Heart left ventricle (tissue), 16 donors: ENCODE data around the gene CLGN. TPM values are rescaled to one million over a fixed set of nuclear protein-coding genes. Genes with fewer than 3 reads are reported as not detected.

ENCODE experiments used
- ATAC-seq, 4 donors: fragments of 200-7000 bp; cut with Tn5 transposase; one replicate each; pipeline ENCODE4 v1.9.1; 2020 to 2022; ENCODE audit warnings: moderate library complexity in 4 of 4, mild to moderate bottlenecking in 3 of 4, moderate number of reproducible peaks in 1 of 4
- DNase-seq, 5 donors: peaks; one replicate each; pipeline ENCODE4 v3.0.0-alpha.2; 2020
- H3K27ac ChIP-seq, 12 donors: fragments of 200-600 bp; sonication (generic) in 4 of 12; one replicate each; pipeline versions ENCODE4 v1.5.0 to v1.8.0; 2016 to 2022; ENCODE audit warnings: mild to moderate bottlenecking in 2 of 12
- H3K27me3 ChIP-seq, 9 donors: fragments of 200-600 bp; sonication (generic) in 2 of 9; one replicate each; pipeline versions ENCODE4 v1.5.1 to v1.8.0; 2016 to 2022; ENCODE audit warnings: mild to moderate bottlenecking in 3 of 9
- H3K36me3 ChIP-seq, 9 donors: fragments of 200-600 bp; sonication (generic) in 2 of 9; one replicate each; pipeline versions ENCODE4 v1.5.0 to v1.8.0; 2018 to 2022; ENCODE audit warnings: mild to moderate bottlenecking in 2 of 9
- H3K4me1 ChIP-seq, 12 donors: fragments of 200-600 bp; sonication (generic) in 4 of 12; one replicate each; pipeline versions ENCODE4 v1.5.0 to v1.8.0; 2016 to 2022; ENCODE audit warnings: mild to moderate bottlenecking in 3 of 12
- H3K4me3 ChIP-seq, 12 donors: fragments of 200-600 bp; sonication (generic) in 4 of 12; one replicate each; pipeline versions ENCODE4 v1.5.0 to v1.8.0; 2017 to 2022; ENCODE audit warnings: mild to moderate bottlenecking in 9 of 12, moderate library complexity in 4 of 12
- H3K9me3 ChIP-seq, 12 donors: fragments of 200-600 bp; sonication (generic) in 4 of 12; one replicate each; pipeline versions ENCODE4 v1.5.0 to v1.8.0; 2016 to 2022; ENCODE audit warnings: mild to moderate bottlenecking in 1 of 12
- CTCF ChIP-seq, 12 donors: fragments of 200-600 bp; sonication (generic) in 4 of 12; IDR thresholded peaks; one replicate each; pipeline versions ENCODE4 v1.5.0 to v1.8.0; 2018 to 2022; ENCODE audit warnings: antibody characterized with exemption in 12 of 12, mild to moderate bottlenecking in 5 of 12
- POLR2A ChIP-seq, 2 donors: fragments of 450-650 bp; IDR thresholded peaks; one replicate each; pipeline ENCODE4 v1.6.1; 2017; ENCODE audit warnings: antibody characterized with exemption in 2 of 2, mild to moderate bottlenecking in 2 of 2, moderate library complexity in 2 of 2
- WGBS, 4 donors: extraction: QIAGEN DNeasy Blood & Tissue Kit in 2 of 4; methylation state at CpG; one replicate each; pipeline versions ENCODE4 v1.1.5 to v1.1.7; 2013 to 2018; 5-methylcytosine and 5-hydroxymethylcytosine counted together
- intact Hi-C, 10 donors: fragments of 100-400 bp; cut with DNase I; formaldehyde crosslinking; loops; one replicate each; pipeline versions ENCODE4 v1.11.1 to v1.14.2; 2022
- polyA plus RNA-seq, 2 donors: library from polyadenylated mRNA; stranded (reverse); fragments of 200-250 nt; gene quantifications; one replicate each; pipeline ENCODE4 v1.2.3, GENCODE V29; 2013
- total RNA-seq, 9 donors: library from RNA; depleted of rRNA in 2 of 9; stranded (reverse); fragments of >200 nt in 2 of 9; fragmentation: NEBNext Ultra II Directional in 3 of 9; extraction: Animal tissue kit (Norgen Biotek cat#: 25700) in 3 of 9; gene quantifications; one replicate each; pipeline versions ENCODE4 v1.1.0 to v1.2.4, GENCODE V29; 2016 to 2023
- donor health status: ischemic (EF 13 %, LVEDD 7.1; RV severe dilation, severe dysfunction).
- donor health status: healthy with polysubstance abuse.
- donor health status: DM: no; HTN: yes; CAD: no.
- donor health status: DM: no; HTN: no; CAD: no.
- donor health status: ischemic (EF 25% LVEDD 6.9; RV normal size, moderate dysfunction).
- donor health status: ischemic (EF 25% LVEDD 5.7; RV mildly dilated, moderate dysfunction).
- donor health status: healthy.
- donor health status: DM: yes; HTN: yes; CAD: no.
- donor health status: ischemic (EF 35%, LVEDD 5.7; RV mildly dilated, moderate dysfunction).
- donor health status: nonischemic (EF 11% LVEDD 7.7; RV severe dilation, severe dysfunction).
- donor health status: DM: yes; HTN: yes; CAD: no.
- donor health status: PGD.
- donor health status: ischemic (EF 29% LVEDD 5.4; RV normal size, mild dysfunction).
- donor health status: nonischemic (EF 23%, LVEDD 6.1; RV moderate dilation, normal function).

Gene CLGN
- total and polyA plus RNA-seq, 11 donors = 29.0 to 86.4 (median 57.0) TPM

GRCh38 chr4:140363051-140363450, 64.4 kb downstream of the CLGN start:
- Histone ChIP-seq H3K27ac (no peak overlapping the region), H3K9me3 (no peaks in the 10 kb centered on the region), H3K4me3 (no peak overlapping the region), H3K36me3 (no peaks in the 10 kb centered on the region), H3K4me1 (no peaks in the 10 kb centered on the region), H3K27me3 (no peaks in the 10 kb centered on the region)
- DNase-seq (no peak), ATAC-seq (no peak)
- no peak for TF ChIP-seq POLR2A (IDR thresholded peaks at IDR 0.05)
- TF ChIP-seq CTCF (IDR thresholded peaks at IDR 0.05) = no peak
- 91 to 94% (median 92%) methylated on average over 3 of the region's 3 CpGs for WGBS, 4 donors
- intact Hi-C loops = loop anchor here in 7 of 10 donors (5.0 to 10.0 kb wide), 8 partner anchors 162 to 492 kb away; partner anchors contain the start of genes ELMOD2 (in 1 of the 7) and TBC1D9 (in 1 of the 7)

GRCh38 chr4:140361099-140361498, 66.3 kb downstream of the CLGN start:
- Histone ChIP-seq H3K4me3 (no peak overlapping the region), H3K4me1 (no peaks in the 10 kb centered on the region), H3K9me3 (no peaks in the 10 kb centered on the region), H3K36me3 (no peaks in the 10 kb centered on the region), H3K27me3 (peaks cover 0 to 4% (median 0%) of the 10 kb centered on the region in 9 donors), H3K27ac (no peak overlapping the region)
- intact Hi-C loops = loop anchor here in 9 of 10 donors (2.0 to 10.0 kb wide), 10 partner anchors 164 to 494 kb away; partner anchors contain the start of genes ELMOD2 (in 1 of the 9) and TBC1D9 (in 1 of the 9)
- WGBS, 4 donors = 90 to 94% (median 91%) methylated on average over 4 of the region's 4 CpGs
- ATAC-seq (no peak), DNase-seq (no peak)
- no peak for TF ChIP-seq CTCF (IDR thresholded peaks at IDR 0.05)
- TF ChIP-seq POLR2A (IDR thresholded peaks at IDR 0.05) = no peak

- no peak overlapping the region for H3K4me3 ChIP-seq
- no peaks in the 10 kb centered on the region for H3K9me3 ChIP-seq
- peaks cover 0 to 4% (median 0%) of the 10 kb centered on the region in 9 donors for H3K27me3 ChIP-seq
- H3K36me3 ChIP-seq = no peaks in the 10 kb centered on the region
- H3K27ac ChIP-seq = no peak overlapping the region
- DNase-seq = peak in 4 of 5 donors; percentile 63 to 75 (median 70)
- WGBS, 4 donors = 22 to 36% (median 31%) methylated on average over 7 of the region's 7 CpGs
- peak in 3 of 4 donors; percentile 76 to 90 (median 79) for ATAC-seq
- intact Hi-C loops = loop anchor here (1.0 to 10.0 kb wide), 12 partner anchors 165 to 495 kb away; partner anchors contain the start of genes ELMOD2 (in 1 of the 10) and TBC1D9 (in 1 of the 10)
- no peaks in the 10 kb centered on the region for H3K4me1 ChIP-seq
- TF ChIP-seq CTCF (IDR thresholded peaks at IDR 0.05) (peak; percentile 67 to 84 (median 78)), POLR2A (IDR thresholded peaks at IDR 0.05) (no peak)
These were observed 67.7 kb downstream of the CLGN start for GRCh38 chr4:140359562-140360427.

- H3K27me3 ChIP-seq = peaks cover 0 to 4% (median 0%) of the 10 kb centered on the region in 9 donors
- no peak for TF ChIP-seq CTCF (IDR thresholded peaks at IDR 0.05)
- no peak for TF ChIP-seq POLR2A (IDR thresholded peaks at IDR 0.05)
- ATAC-seq (no peak), DNase-seq (no peak)
- no peak overlapping the region for H3K4me3 ChIP-seq
- no peaks in the 10 kb centered on the region for H3K9me3 ChIP-seq
- no peaks in the 10 kb centered on the region for H3K36me3 ChIP-seq
- no peaks in the 10 kb centered on the region for H3K4me1 ChIP-seq
- H3K27ac ChIP-seq = no peak overlapping the region
- intact Hi-C loops = loop anchor here in 4 of 10 donors (2.0 to 10.0 kb wide), 5 partner anchors 253 to 497 kb away; no protein-coding TSS in a partner anchor
- WGBS, 4 donors = 0 to 1% (median 0%) methylated on average over 1 of the region's 1 CpG
These were observed 69.2 kb downstream of the CLGN start for GRCh38 chr4:140358281-140358680.
